K562 treated with DMSO at 1 percent for 12 hours (cell line): ENCODE results near the gene PTCD3. TPM values are rescaled to one million over a fixed set of nuclear protein-coding genes. Genes with fewer than 3 reads are reported as not detected.

Experiments
- total RNA-seq: library from RNA; unstranded; fragments of 300-600 nt; gene quantifications from 2 replicates; pipeline ENCODE4 v1.2.3, GENCODE V29; 2022; ENCODE audit not compliant: insufficient read depth

Gene PTCD3
- 12.2 and 28.7 TPM in 2 replicates for total RNA-seq

DNA sequence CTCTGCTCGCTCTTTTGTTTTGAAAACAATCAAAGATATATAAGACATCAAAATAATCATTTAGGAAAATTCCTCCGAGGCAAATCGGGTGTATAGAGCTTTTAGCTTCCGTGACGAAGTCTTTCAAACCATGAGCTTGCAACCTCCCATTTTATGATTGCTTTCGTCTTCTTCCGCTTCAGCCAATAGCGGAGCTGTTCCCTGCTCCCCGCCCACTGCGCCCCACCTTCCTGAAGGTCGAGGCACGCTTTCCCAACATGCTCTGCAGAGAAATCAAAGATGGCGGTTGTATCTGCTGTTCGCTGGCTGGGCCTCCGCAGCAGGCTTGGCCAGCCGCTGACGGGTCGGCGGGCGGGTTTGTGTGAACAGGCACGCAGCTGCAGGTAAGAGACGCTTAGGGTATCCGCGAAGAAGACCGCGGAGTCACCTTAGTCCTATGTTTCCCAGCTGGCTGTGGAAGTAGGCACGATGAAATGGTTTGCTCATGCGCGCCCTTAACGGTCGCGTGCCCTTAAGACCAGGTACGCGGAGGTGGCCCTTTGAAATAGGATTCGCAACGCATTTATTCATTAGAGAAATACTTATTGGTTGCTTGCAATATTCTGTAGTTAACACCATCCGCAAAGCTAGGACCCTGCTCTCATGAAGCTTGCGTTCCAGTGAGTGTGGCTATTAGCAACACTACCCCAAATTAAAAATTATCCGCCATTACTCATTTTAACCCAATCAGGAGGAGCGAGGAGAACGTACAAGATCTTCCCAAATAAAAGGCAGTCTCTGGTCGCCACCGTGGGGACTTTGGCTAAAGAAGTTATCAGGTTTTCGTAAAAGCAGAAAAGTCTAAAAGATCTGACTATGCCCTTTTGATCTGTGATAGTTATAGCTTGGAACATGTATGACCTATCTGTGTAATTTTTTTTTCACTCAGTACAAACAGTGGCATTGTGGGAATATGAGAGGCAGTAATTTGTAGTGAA is at the start of gene PTCD3:
Gene PTCD3, plus strand, starts transcription at position 267 of the 977 bp plus-strand sequence. Its CDS starts 13 bp downstream, at position 280.

GRCh38 chr2:86105252-86105968 is 625 bp upstream of the PTCD3 start, which contains the start of gene POLR1A:
POLR1A (minus strand) TSS chr2:86105886; CDS start chr2:86105776, 110 bp downstream.

Other genes with a start within 250 kb of the PTCD3 start
- 4.2 and 14.6 TPM in 2 replicates for gene ST3GAL5, start 217.2 kb upstream of the PTCD3 start, total RNA-seq
- gene POLR1A, start 349 bp upstream of the PTCD3 start, total RNA-seq, result 1.8 and 7.2 TPM in 2 replicates
- 65.3 and 110 TPM in 2 replicates for gene IMMT, start 89.2 kb downstream of the PTCD3 start, total RNA-seq
- 72.5 and 80.3 TPM in 2 replicates for gene MRPL35, start 93.2 kb downstream of the PTCD3 start, total RNA-seq
- gene REEP1, start 231.4 kb downstream of the PTCD3 start, total RNA-seq, result 0.23 TPM in 1 of 2 replicates, not detected in the other